Limb (tissue), 2 donors: ENCODE measurements around the gene ING5.
A peak's percentile ranks its signal among the peaks of the same experiment; 100 is the strongest.

Experiments used
- DNase-seq, 2 donors: peaks; one replicate each; pipeline ENCODE4 v3.0.0-alpha.2; 2016; ENCODE audit errors: extremely low spot score in 2 of 2

The ING5 gene

GRCh38 chr2:241776336-241777169 lies 74.7 kb downstream of the ING5 start, which contains the start of gene GAL3ST2:
GAL3ST2 (plus strand) TSS chr2:241776822; CDS start chr2:241776956, 134 bp downstream.
- peak in 1 of 2 donors; percentile 22 for DNase-seq

- peak in 1 of 2 donors; percentile 26 for DNase-seq
These were observed 75.4 kb downstream of the ING5 start for GRCh38 chr2:241777170-241777685.

GRCh38 chr2:241777686-241778627 lies 76.1 kb downstream of the ING5 start:
- no peak for DNase-seq
